ENCODE data around the gene SPATC1L.

The SPATC1L gene

DNA sequence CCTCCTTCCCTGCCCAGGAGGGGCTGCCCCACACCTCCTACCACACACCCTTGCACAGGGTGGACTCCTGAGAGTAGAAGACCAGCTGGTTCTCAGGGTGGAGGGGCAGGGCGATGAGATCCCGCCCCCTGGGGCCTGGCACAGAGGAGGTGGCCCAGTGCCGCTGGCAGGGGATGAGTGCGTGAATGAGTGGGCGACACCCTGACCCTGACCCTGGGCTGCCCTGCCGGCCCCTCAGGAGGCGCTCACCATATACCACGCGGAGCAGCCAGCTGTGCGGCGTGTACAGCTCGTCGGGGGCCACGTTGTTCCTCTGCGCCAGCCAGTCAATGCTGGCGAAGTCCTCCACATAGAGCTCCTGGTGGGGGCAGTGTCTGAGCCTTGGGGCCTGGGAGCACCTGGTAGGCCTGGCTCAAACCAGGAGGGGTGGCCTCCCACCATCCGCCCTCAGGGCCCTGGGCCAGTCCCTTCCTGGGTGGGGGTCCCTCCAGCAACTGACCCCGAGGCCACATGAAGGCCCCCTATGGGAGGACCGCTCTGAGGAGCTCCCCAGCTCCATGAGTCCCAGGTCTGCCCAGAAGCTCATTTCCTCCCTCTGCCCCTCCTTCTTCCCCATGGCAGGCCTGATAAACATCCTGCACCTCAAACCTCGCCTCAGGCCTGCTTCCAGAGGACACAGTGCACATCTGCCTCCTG is 31.3 kb upstream of the SPATC1L start:
- DNase-seq (ENCODE audit: low read depth in 2 of 2) = no peak

DNA sequence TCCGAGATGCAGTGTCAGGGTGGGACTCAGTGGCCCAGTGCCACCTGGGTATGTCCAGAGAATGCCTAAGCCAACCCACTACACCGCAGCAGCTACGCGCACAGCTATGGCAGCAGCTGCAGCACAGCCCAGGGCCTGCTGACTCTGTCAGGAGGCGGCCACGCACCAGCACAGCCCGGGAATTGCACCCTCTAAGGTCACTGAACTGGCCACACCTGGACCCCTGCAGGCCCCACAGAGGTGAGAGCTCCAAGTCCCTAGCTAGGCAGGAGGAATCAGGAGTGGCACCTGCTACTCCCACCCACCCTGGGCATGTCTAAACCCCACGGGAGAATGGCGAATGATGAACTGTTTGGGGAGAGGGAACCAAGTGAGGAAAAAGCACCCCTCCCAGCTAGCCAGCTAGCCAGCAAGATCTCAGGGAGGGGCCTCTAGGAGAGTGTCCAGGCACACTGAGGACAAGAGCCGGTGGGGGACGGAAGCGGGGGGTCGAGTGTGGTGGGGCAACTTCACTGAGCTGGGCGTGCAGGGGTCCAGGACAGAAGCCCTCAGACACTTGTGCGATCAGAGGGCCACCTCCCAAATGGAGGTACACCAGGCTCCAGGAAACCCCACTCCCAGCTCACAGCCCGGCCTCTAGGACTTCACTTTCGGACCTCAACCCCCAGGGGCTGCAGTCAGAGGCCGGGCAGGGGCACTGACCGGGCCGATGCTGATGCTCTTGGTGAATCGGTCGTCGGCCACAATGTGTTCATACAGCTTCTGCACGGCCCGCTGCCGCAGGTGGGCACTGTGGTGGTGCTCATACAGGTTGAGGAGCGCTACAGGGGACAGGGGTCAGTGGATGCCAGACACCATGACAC is 30.4 kb upstream of the SPATC1L start:
- DNase-seq (ENCODE audit: low read depth in 2 of 2) = no peak

- DNase-seq (ENCODE audit: low read depth in 2 of 2) = no peak
These were observed 29.5 kb upstream of the SPATC1L start for GRCh38 chr21:46213620-46214286.

- no peak for DNase-seq (ENCODE audit: low read depth in 2 of 2)
These were observed 28.6 kb upstream of the SPATC1L start for GRCh38 chr21:46212721-46213484.

GRCh38 chr21:46211786-46212720 is 27.8 kb upstream of the SPATC1L start:
- no peak for DNase-seq (ENCODE audit: low read depth in 2 of 2)

GRCh38 chr21:46211376-46211775 is 27.1 kb upstream of the SPATC1L start:
- no peak for DNase-seq (ENCODE audit: low read depth in 2 of 2)

- DNase-seq (ENCODE audit: low read depth in 2 of 2) = no peak
These were observed 26.3 kb upstream of the SPATC1L start for GRCh38 chr21:46210378-46211136.

DNA sequence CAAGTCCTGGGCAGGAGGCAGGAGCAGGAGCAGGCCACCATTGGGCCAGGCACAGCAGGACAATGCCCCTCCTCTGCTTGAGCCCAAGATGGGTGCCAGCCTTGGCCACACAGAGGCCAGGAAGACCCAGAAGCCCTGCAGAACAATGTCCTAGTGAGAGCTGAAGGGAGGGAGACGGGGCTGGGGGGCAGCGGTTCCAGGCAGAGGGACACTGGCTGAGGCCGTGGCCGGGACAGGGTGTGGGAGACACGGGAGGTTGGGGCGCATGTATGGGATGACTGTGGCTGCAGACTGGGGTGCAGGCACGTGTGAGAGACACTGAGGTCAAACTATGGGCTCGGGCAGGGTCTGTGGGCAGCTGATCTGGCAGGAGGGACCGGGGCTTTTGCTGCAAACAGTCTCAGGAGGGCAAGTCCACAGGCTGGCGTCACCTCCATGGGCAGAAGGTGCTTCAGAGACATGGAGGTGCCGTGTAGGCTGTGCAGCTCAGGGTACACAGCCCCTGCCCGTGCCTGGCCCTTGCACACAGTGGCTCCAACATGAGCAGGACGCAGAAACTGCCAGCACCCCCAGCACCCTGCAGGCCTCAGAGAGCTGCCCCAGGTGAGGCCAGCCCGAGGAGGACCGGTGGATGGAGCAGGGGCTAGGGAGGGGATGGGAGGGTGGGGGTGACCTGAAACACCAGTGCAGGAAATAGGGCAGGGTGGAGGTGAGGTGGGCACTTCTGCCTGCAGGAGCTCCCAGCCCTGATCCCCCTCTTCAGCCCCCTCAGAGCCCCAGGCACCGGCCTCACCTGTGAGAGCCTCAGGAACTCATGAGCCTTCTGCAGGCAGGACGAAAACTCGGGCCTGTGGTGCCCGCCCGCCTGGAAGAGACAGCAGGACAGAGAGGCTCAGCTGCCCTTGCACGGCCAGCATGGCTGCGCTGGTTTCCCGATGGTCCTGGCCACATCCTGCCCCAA is 24.8 kb upstream of the SPATC1L start:
- DNase-seq (ENCODE audit: low read depth in 2 of 2) = no peak

GRCh38 chr21:46207920-46208591 is 23.8 kb upstream of the SPATC1L start:
- DNase-seq (ENCODE audit: low read depth in 2 of 2) = no peak

DNA sequence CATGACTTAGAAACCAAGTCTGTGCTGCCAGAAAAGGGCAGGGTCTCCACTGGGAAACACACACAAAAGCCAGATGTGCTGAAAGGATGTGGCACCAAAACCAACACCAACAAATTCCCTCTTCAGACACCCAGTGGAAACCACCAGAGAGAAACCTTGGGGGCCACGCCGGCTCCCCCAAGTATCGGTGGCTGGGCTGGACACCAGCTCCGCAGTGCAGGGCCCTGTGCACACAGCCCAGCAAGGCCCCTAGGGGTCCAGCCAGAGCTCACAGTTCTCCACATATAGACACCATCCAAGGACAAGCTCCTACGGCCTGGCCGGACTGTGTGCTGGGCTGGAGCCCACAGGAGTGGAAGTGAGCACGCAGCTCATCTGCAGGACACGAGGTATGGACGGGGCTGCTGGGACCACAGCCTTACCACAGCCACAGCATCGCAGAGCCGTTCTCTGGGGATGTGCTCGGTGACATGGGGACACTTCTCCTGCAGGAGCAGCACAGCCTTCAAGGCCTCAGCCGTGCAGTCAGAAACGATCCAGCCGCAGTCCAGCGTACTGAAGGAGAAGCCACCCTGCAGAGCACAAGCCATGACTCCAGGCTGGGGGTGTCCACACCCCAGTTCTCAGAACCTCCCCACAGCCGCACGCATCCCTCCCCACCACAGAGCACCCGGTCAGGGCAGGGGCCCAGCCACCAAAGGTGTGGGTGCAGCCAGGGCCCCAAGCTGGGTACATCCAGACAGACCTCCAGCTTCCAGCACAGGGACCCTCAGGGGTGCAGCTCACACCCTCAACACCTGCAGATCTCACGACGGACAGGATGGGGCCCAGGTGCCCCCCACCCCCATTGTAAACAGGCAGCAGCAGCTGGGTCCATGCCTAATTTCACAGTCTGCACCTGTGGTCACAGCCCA is 23.0 kb upstream of the SPATC1L start:
- no peak for DNase-seq (ENCODE audit: low read depth in 2 of 2)

- DNase-seq (ENCODE audit: low read depth in 2 of 2) = no peak
These were observed 22.1 kb upstream of the SPATC1L start for GRCh38 chr21:46206163-46207005.

DNA sequence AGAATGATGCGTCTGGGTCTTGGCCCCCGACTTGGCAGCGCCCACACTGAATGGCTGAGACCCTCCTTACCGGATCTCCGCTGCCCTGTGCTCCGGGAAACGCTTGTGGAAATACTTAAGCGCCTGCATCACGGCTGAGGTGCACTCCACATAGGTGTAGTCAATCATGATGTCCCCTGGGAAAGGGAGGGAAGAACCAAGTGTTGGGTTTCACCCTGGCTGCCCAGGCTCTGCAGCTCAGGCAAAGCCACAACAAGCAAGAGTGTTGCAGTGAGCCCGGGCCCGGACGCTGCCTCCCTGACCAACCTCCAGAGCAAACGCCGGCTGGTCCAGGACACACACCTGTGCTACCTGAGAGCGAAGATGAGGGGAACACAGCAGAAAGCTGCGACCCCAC is 21.5 kb upstream of the SPATC1L start:
- DNase-seq (ENCODE audit: low read depth in 2 of 2) = no peak

DNA sequence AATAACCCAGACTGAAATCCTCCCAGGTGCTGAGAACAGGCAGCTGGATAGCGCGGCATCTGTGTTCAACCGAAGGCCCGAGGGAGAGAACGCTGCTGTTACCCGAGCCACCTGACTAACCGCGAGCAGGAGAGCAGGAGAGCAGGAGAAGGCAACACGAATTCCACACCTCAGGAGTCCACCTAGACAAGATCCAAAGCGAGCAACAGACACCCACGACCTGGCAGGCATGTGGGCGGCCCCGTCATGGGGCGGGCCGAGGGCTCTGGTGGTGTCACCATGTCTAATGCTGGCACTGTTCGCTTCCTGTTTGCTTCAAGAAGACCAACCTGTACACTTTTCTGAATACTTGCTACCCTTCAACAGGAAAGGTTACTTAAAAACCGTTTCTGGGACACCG is 20.9 kb upstream of the SPATC1L start:
- DNase-seq (ENCODE audit: low read depth in 2 of 2) = no peak

- no peak for DNase-seq (ENCODE audit: low read depth in 2 of 2)
These were observed 18.9 kb upstream of the SPATC1L start for GRCh38 chr21:46203203-46203600.

DNA sequence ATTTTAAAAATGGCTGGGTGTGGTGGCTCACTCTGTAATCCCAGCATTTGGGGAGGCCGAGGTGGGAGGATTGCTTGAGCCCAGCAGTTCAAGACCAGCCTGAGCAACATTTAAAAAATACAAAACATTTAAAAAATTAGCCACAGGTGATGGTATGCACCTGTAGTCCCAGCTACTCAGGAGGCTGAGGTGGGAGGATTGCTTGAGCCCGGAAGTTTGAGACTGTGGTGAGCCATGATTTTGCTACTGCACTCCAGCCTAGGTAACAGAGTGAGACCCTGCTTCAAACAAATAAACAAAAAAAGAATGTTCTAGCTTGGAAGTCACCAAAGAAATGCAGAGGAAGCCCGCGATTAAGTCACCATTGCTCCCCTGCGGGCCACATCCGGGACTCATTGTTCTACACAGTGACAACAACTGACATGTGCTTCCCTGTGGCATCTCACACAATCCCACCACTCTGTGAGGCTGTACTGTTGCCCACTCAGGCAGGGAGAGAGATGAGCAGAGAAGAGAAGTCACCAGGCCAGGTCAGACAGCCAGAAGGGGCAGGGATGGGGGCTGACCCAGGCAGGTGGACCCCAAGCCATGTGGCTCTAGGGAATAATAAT is 18.4 kb upstream of the SPATC1L start:
- DNase-seq (ENCODE audit: low read depth in 2 of 2) = no peak

Measured in stimulated activated CD4-positive, alpha-beta T cell treated with anti-CD3 and anti-CD28 coated beads, Interleukin-1b, Interleukin-23, amount 100 ng/mL, for 4 hours (primary cell).